A673 (cell line): Measurements from ENCODE around the gene RAP1GAP. TPM values are rescaled to one million over a fixed set of nuclear protein-coding genes. Genes with fewer than 3 reads are reported as not detected.

Experiments used
- BruUV-seq: library from RNA; stranded (reverse); fragments of 400-500 nt; replicated peaks from 2 replicates; lab custom pipeline; 2021; lab: Mats Ljungman, UMichigan
- CTCF ChIA-PET: fragments of 300-600 bp; sonication (Branson Sonifier 250); formaldehyde crosslinking; loops from one replicate; lab custom pipeline; 2022; ENCODE audit warnings: antibody characterized with exemption; lab: Charles Lee
- POLR2A ChIA-PET: fragments of 300-600 bp; sonication (Branson Sonifier 250); formaldehyde crosslinking; loops from one replicate; lab custom pipeline; 2022; ENCODE audit warnings: antibody characterized with exemption; ENCODE audit not compliant: low non-redundant PET; lab: Charles Lee
- DNase-seq: peaks from one replicate; pipeline ENCODE4 v3.0.0-alpha.2; 2015; ENCODE audit warnings: low spot score
- H3K27ac ChIP-seq: fragments of 200-600 bp; sonication (generic); 2 replicates; pipeline ENCODE4 v1.5.1; 2016; ENCODE audit warnings: mixed run types, low read depth, mild to moderate bottlenecking, mixed read lengths, antibody characterized with exemption, low read length; ENCODE audit not compliant: poor library complexity, severe bottlenecking
- H3K27me3 ChIP-seq: fragments of 200-600 bp; sonication (generic); replicated peaks from 2 replicates; pipeline ENCODE4 v1.6.1; 2017; ENCODE audit warnings: mixed run types, low read depth, mild to moderate bottlenecking, mixed read lengths, antibody characterized with exemption, low read length; ENCODE audit not compliant: insufficient read depth, poor library complexity
- H3K36me3 ChIP-seq: fragments of 200-600 bp; sonication (generic); 2 replicates; pipeline ENCODE4 v1.6.1; 2016; ENCODE audit warnings: mixed run types, mild to moderate bottlenecking, mixed read lengths, antibody characterized with exemption, low read length; ENCODE audit not compliant: insufficient read depth, poor library complexity, severe bottlenecking
- H3K4me1 ChIP-seq: fragments of 200-600 bp; sonication (generic); 2 replicates; pipeline ENCODE4 v1.6.1; 2017; ENCODE audit warnings: mixed run types, mild to moderate bottlenecking, mixed read lengths, antibody characterized with exemption, low read length; ENCODE audit not compliant: insufficient read depth, poor library complexity, severe bottlenecking
- H3K4me3 ChIP-seq: fragments of 200-600 bp; sonication (generic); 2 replicates; pipeline ENCODE4 v1.5.1; 2016; ENCODE audit warnings: low read depth, mixed run types, mild to moderate bottlenecking, mixed read lengths, low read length; ENCODE audit not compliant: poor library complexity, severe bottlenecking
- H3K9me3 ChIP-seq: fragments of 200-600 bp; sonication (generic); 2 replicates; pipeline ENCODE4 v1.6.1; 2016; ENCODE audit warnings: mixed run types, low read depth, mild to moderate bottlenecking, mixed read lengths, antibody characterized with exemption, low read length; ENCODE audit not compliant: poor library complexity, severe bottlenecking
- CTCF ChIP-seq: fragments of 300-800, 200-600 bp; sonication (generic); conservative IDR thresholded peaks from 2 replicates; pipeline ENCODE4 v1.5.1; 2017; ENCODE audit warnings: low read depth, mild to moderate bottlenecking, antibody characterized with exemption, low read length, moderate library complexity, mixed read lengths
- EZH2 ChIP-seq: fragments of 200-600 bp; sonication (generic); IDR thresholded peaks from 2 replicates; pipeline ENCODE4 v1.6.1; 2017; ENCODE audit warnings: borderline replicate concordance, low read depth, mild to moderate bottlenecking, mixed read lengths, antibody characterized with exemption, low read length; ENCODE audit not compliant: poor library complexity, severe bottlenecking
- intact Hi-C: fragments of 100-400 bp; cut with micrococcal nuclease; formaldehyde crosslinking; loops from one replicate; pipeline ENCODE4 v1.10.0; 2022; ENCODE audit not compliant: unreplicated experiment
- total RNA-seq: library from RNA; stranded (reverse); gene quantifications from 2 replicates; pipeline ENCODE4 v1.2.3, GENCODE V29; 2021

The RAP1GAP gene
- total RNA-seq, 1 experiment from 2014 or later, result 37.7 TPM

- H3K27me3 ChIP-seq, result no peaks in the 10 kb centered on the region
- H3K4me1 ChIP-seq, result peaks cover 12% of the 10 kb centered on the region
- H3K27ac ChIP-seq, result no peak overlapping the region
- H3K4me3 ChIP-seq, result no peak overlapping the region
- intact Hi-C loops, result loop anchor here (5.0 kb wide), 1 partner anchor 198 kb away; no protein-coding TSS in a partner anchor
- no peak for DNase-seq
- ChIA-PET CTCF (interaction anchor here (0.6 kb wide), 1 partner anchor 18 kb away, joined by 4 read pairs; no protein-coding TSS in a partner anchor), POLR2A (no interaction called here)
- H3K36me3 ChIP-seq, result no peaks in the 10 kb centered on the region
- TF ChIP-seq EZH2 (no peak), CTCF (no peak)
- no TSS peak for BruUV-seq
- H3K9me3 ChIP-seq, result no peaks in the 10 kb centered on the region
These were observed 98.7 kb downstream of the RAP1GAP start for GRCh38 chr1:21570528-21570875.

GRCh38 chr1:21569820-21570527 is 99.2 kb downstream of the RAP1GAP start:
- H3K36me3 ChIP-seq, result no peaks in the 10 kb centered on the region
- intact Hi-C loops, result loop anchor here (5.0 kb wide), 1 partner anchor 198 kb away; no protein-coding TSS in a partner anchor
- H3K9me3 ChIP-seq, result no peaks in the 10 kb centered on the region
- POLR2A ChIA-PET, result no interaction called here
- H3K4me1 ChIP-seq, result peaks cover 11% of the 10 kb centered on the region
- H3K27ac ChIP-seq, result no peak overlapping the region
- no peaks in the 10 kb centered on the region for H3K27me3 ChIP-seq
- no TSS peak for BruUV-seq
- TF ChIP-seq EZH2 (no peak), CTCF (no peak)
- CTCF ChIA-PET, result interaction anchor here (0.6 kb wide), 1 partner anchor 17 kb away, joined by 4 read pairs; no protein-coding TSS in a partner anchor
- no peak overlapping the region for H3K4me3 ChIP-seq
- no peak for DNase-seq

GRCh38 chr1:21568809-21569385 is 100.3 kb downstream of the RAP1GAP start:
- peaks cover under 1% of the 10 kb centered on the region for H3K4me1 ChIP-seq
- no peaks in the 10 kb centered on the region for H3K36me3 ChIP-seq
- intact Hi-C loops, result no loop called here
- ChIA-PET CTCF (no interaction called here), POLR2A (no interaction called here)
- no TSS peak for BruUV-seq
- no peak for DNase-seq
- H3K4me3 ChIP-seq, result no peak overlapping the region
- no peaks in the 10 kb centered on the region for H3K9me3 ChIP-seq
- TF ChIP-seq CTCF (no peak), EZH2 (no peak)
- H3K27me3 ChIP-seq, result no peaks in the 10 kb centered on the region
- H3K27ac ChIP-seq, result no peak overlapping the region
